Endothelial cell (in vitro differentiated cells): Measurements from ENCODE around the gene CD300LD. TPM values are rescaled to one million over a fixed set of nuclear protein-coding genes. Genes with fewer than 3 reads are reported as not detected.

Experiments
- DNase-seq: peaks from one replicate; pipeline ENCODE4 v3.0.0; 2021; ENCODE audit warnings: low spot score
- H3K27ac Mint-ChIP-seq: one replicate; pipeline ENCODE4 v1.8.0; 2021; ENCODE audit warnings: mixed read lengths, inconsistent platforms; ENCODE audit not compliant: unreplicated experiment
- H3K27me3 Mint-ChIP-seq: one replicate; pipeline ENCODE4 v1.8.0; 2021; ENCODE audit warnings: mild to moderate bottlenecking, moderate library complexity, mixed read lengths, inconsistent platforms; ENCODE audit not compliant: unreplicated experiment
- H3K36me3 Mint-ChIP-seq: one replicate; pipeline ENCODE4 v1.8.0; 2021; ENCODE audit warnings: mild to moderate bottlenecking, low read depth, mixed read lengths, inconsistent platforms; ENCODE audit not compliant: unreplicated experiment
- H3K4me1 Mint-ChIP-seq: one replicate; pipeline ENCODE4 v1.8.0; 2021; ENCODE audit warnings: mild to moderate bottlenecking, mixed read lengths, inconsistent platforms; ENCODE audit not compliant: unreplicated experiment
- H3K4me3 Mint-ChIP-seq: one replicate; pipeline ENCODE4 v1.8.0; 2021; ENCODE audit warnings: mild to moderate bottlenecking, mixed read lengths, inconsistent platforms; ENCODE audit not compliant: unreplicated experiment
- H3K9me3 Mint-ChIP-seq: one replicate; pipeline ENCODE4 v1.8.0; 2021; ENCODE audit warnings: mixed read lengths, inconsistent platforms; ENCODE audit not compliant: unreplicated experiment
- CTCF ChIP-seq: fragments of 200-600 bp; sonication (generic); IDR thresholded peaks from one replicate; pipeline ENCODE4 v1.5.0; 2021; ENCODE audit warnings: antibody characterized with exemption; ENCODE audit not compliant: unreplicated experiment
- total RNA-seq: library from RNA; stranded (reverse); fragmentation: NEBNext Ultra II Directional; extraction: Animal tissue kit (Norgen Biotek cat#: 25700); gene quantifications from one replicate; pipeline ENCODE4 v1.2.1, GENCODE V29; 2021; ENCODE audit not compliant: unreplicated experiment

Gene CD300LD
- total RNA-seq, 1 donor from 2014 or later: not detected

- TF ChIP-seq CTCF: no peak
- Mint-ChIP-seq H3K9me3 (peaks cover 5% of the 10 kb centered on the region), H3K27me3 (peaks cover 7% of the 10 kb centered on the region), H3K4me1 (no peaks in the 10 kb centered on the region), H3K36me3 (peaks cover 13% of the 10 kb centered on the region), H3K4me3 (no peak overlapping the region), H3K27ac (no peak overlapping the region)
- DNase-seq: no peak
Measured at GRCh38 chr17:74555427-74555940, 36.6 kb downstream of the CD300LD start.

GRCh38 chr17:74554909-74555308, 37.2 kb downstream of the CD300LD start:
- Mint-ChIP-seq H3K27me3 (peaks cover 6% of the 10 kb centered on the region), H3K4me1 (no peaks in the 10 kb centered on the region)
- no peak for DNase-seq

GRCh38 chr17:74552037-74552436, 40.0 kb downstream of the CD300LD start:
- H3K4me3 Mint-ChIP-seq: no peak overlapping the region
- peaks cover 5% of the 10 kb centered on the region for H3K27me3 Mint-ChIP-seq
- no peak for TF ChIP-seq CTCF

More at GRCh38 chr17:74554909-74555308, 37.2 kb downstream of the CD300LD start:
- H3K36me3 Mint-ChIP-seq: peaks cover 17% of the 10 kb centered on the region
- H3K4me3 Mint-ChIP-seq: no peak overlapping the region
- no peak overlapping the region for H3K27ac Mint-ChIP-seq
- no peak for TF ChIP-seq CTCF
- H3K9me3 Mint-ChIP-seq: peaks cover 5% of the 10 kb centered on the region

GRCh38 chr17:74550602-74551001, 41.5 kb downstream of the CD300LD start:
- Mint-ChIP-seq H3K4me1 (peaks cover 5% of the 10 kb centered on the region), H3K36me3 (peaks cover 4% of the 10 kb centered on the region), H3K27ac (no peak overlapping the region), H3K27me3 (peaks cover 9% of the 10 kb centered on the region), H3K9me3 (no peaks in the 10 kb centered on the region), H3K4me3 (no peak overlapping the region)
- TF ChIP-seq CTCF: no peak
- DNase-seq: no peak

More at GRCh38 chr17:74552037-74552436, 40.0 kb downstream of the CD300LD start:
- Mint-ChIP-seq H3K27ac (no peak overlapping the region), H3K36me3 (peaks cover 4% of the 10 kb centered on the region), H3K4me1 (peaks cover 5% of the 10 kb centered on the region), H3K9me3 (no peaks in the 10 kb centered on the region)
- no peak for DNase-seq

- H3K27ac Mint-ChIP-seq: no peak overlapping the region
- TF ChIP-seq CTCF: no peak
- no peaks in the 10 kb centered on the region for H3K9me3 Mint-ChIP-seq
- peaks cover 5% of the 10 kb centered on the region for H3K4me1 Mint-ChIP-seq
- DNase-seq: no peak
- no peak overlapping the region for H3K4me3 Mint-ChIP-seq
- H3K27me3 Mint-ChIP-seq: peaks cover 14% of the 10 kb centered on the region
- H3K36me3 Mint-ChIP-seq: peaks cover 4% of the 10 kb centered on the region
Measured at GRCh38 chr17:74549343-74549742, 42.7 kb downstream of the CD300LD start.
